K562 (cell line): ENCODE measurements around the gene LRP6. TPM values are rescaled to one million over a fixed set of nuclear protein-coding genes. Genes with fewer than 3 reads are reported as not detected.

Source experiments
- AFF4 ChIP-seq: sonication (generic); formaldehyde crosslinking; IDR thresholded peaks from 2 replicates; pipeline ENCODE4 v1.8.0; 2023; ENCODE audit warnings: mild to moderate bottlenecking, missing genetic modification reagents
- BRCA1 ChIP-seq, 2 experiments: fragments of 450-650 bp in 1 of 2; sonication (generic) in 1 of 2; formaldehyde crosslinking in 1 of 2; IDR thresholded peaks; 2 replicates each; pipeline versions ENCODE4 v1.5.0 to v1.6.1; 2017 to 2020; ENCODE audit warnings: mild to moderate bottlenecking in 1 of 2, missing genetic modification reagents in 1 of 2
- BRF1 ChIP-seq: IDR thresholded peaks from 3 replicates; pipeline ENCODE4 v1.6.1; 2011; ENCODE audit warnings: borderline replicate concordance, mild to moderate bottlenecking; ENCODE audit not compliant: insufficient read length; ENCODE audit errors: extremely low read depth
- CBX1 ChIP-seq: sonication (generic); IDR thresholded peaks from 2 replicates; pipeline ENCODE4 v1.6.1; 2016; ENCODE audit warnings: antibody characterized with exemption, low read depth, mild to moderate bottlenecking
- DIDO1 ChIP-seq: fragments of 450-650 bp; IDR thresholded peaks from 2 replicates; pipeline ENCODE4 v1.6.1; 2016; ENCODE audit warnings: low read depth, missing biosample characterization, missing genetic modification characterization
- ELF4 ChIP-seq: fragments of 450-650 bp; formaldehyde crosslinking; IDR thresholded peaks from 2 replicates; pipeline ENCODE4 v1.4.0; 2022; ENCODE audit warnings: missing genetic modification characterization
- FOXO4 ChIP-seq: fragments of 450-650 bp; formaldehyde crosslinking; IDR thresholded peaks from 2 replicates; pipeline ENCODE4 v1.4.0; 2020; ENCODE audit warnings: mild to moderate bottlenecking, moderate library complexity
- GATA2 ChIP-seq: sonication (generic); formaldehyde crosslinking; IDR thresholded peaks from 2 replicates; pipeline ENCODE4 v1.4.0; 2020; ENCODE audit warnings: mild to moderate bottlenecking, missing genetic modification reagents
- LCOR ChIP-seq: sonication (generic); formaldehyde crosslinking; IDR thresholded peaks from 2 replicates; pipeline ENCODE4 v1.8.0; 2022; ENCODE audit warnings: mild to moderate bottlenecking, missing genetic modification reagents
- MCM7 ChIP-seq, 2 experiments: fragments of 450-650 bp; IDR thresholded peaks; 2 replicates each; pipeline ENCODE4 v1.6.1; 2016 to 2018
- MTA3 ChIP-seq: fragments of 450-650 bp; formaldehyde crosslinking; IDR thresholded peaks from 2 replicates; pipeline ENCODE4 v1.6.1; 2017; ENCODE audit warnings: mild to moderate bottlenecking, borderline replicate concordance
- MTF1 ChIP-seq: fragments of 250-450 bp; sonication (Bioruptor Pico); IDR thresholded peaks from 2 replicates; pipeline ENCODE4 v1.9.0; 2021; ENCODE audit warnings: moderate library complexity, mild to moderate bottlenecking, inconsistent platforms, borderline replicate concordance
- NELFE ChIP-seq: IDR thresholded peaks from 2 replicates; pipeline ENCODE4 v1.6.1; 2011; ENCODE audit warnings: mild to moderate bottlenecking; ENCODE audit not compliant: insufficient read depth, insufficient read length
- NR4A1 ChIP-seq, 2 experiments: fragments of 250-450 bp in 1 of 2; fragments of 450-650 bp in 1 of 2; sonication (Bioruptor Pico) in 1 of 2; IDR thresholded peaks; 2 replicates each; pipeline versions ENCODE4 v1.4.0 to v1.6.1; 2016 to 2020; ENCODE audit warnings: mild to moderate bottlenecking in 2 of 2, missing compliant biosample characterization in 1 of 2, missing genetic modification characterization in 1 of 2, moderate library complexity in 1 of 2
- PHF8 ChIP-seq: fragments of 200-600 bp; sonication (generic); IDR thresholded peaks from 2 replicates; pipeline ENCODE4 v1.6.1; 2012; ENCODE audit warnings: mixed run types, mild to moderate bottlenecking, inconsistent platforms, low read length, moderate library complexity, borderline replicate concordance
- PYGO2 ChIP-seq: fragments of 450-650 bp; IDR thresholded peaks from 2 replicates; pipeline ENCODE4 v1.6.1; 2016; ENCODE audit warnings: mild to moderate bottlenecking, missing genetic modification characterization, moderate library complexity, missing compliant biosample characterization
- RBFOX2 ChIP-seq: fragments of 200-400 bp; formaldehyde crosslinking; IDR thresholded peaks from 2 replicates; pipeline ENCODE4 v1.6.1; 2017; ENCODE audit warnings: low read depth, mild to moderate bottlenecking, low read length, moderate library complexity
- SNIP1 ChIP-seq: fragments of 450-650 bp; IDR thresholded peaks from 2 replicates; pipeline ENCODE4 v1.7.1; 2017; ENCODE audit warnings: low read depth, mild to moderate bottlenecking
- TAL1 ChIP-seq: fragments of 450-650 bp; IDR thresholded peaks from 2 replicates; pipeline ENCODE4 v1.6.1; 2016; ENCODE audit warnings: mild to moderate bottlenecking
- ZKSCAN8 ChIP-seq: fragments of 200-800 bp; sonication (Bioruptor generic); IDR thresholded peaks from 2 replicates; pipeline ENCODE4 v1.6.1; 2016; ENCODE audit warnings: missing genetic modification characterization, missing compliant biosample characterization
- ZNF121 ChIP-seq: sonication (generic); formaldehyde crosslinking; conservative IDR thresholded peaks from 2 replicates; pipeline ENCODE4 v1.8.0; 2022; ENCODE audit warnings: missing genetic modification reagents
- ZNF174 ChIP-seq: fragments of 250-450 bp; sonication (Bioruptor Pico); IDR thresholded peaks from 2 replicates; pipeline ENCODE4 v1.4.0; 2020; ENCODE audit warnings: mild to moderate bottlenecking
- ZNF347 ChIP-seq: fragments of 450-650 bp; formaldehyde crosslinking; IDR thresholded peaks from 2 replicates; pipeline ENCODE4 v1.4.0; 2020; ENCODE audit warnings: low read depth, mild to moderate bottlenecking, moderate library complexity
- ZNF436 ChIP-seq: fragments of 250-450, 450-650 bp; sonication (Bioruptor Pico); formaldehyde crosslinking; IDR thresholded peaks from 2 replicates; pipeline ENCODE4 v1.7.0; 2020; ENCODE audit warnings: mild to moderate bottlenecking
- polyA plus RNA-seq, 8 experiments: library from polyadenylated mRNA; depleted of rRNA in 4 of 8; stranded (reverse) in 5 of 8; unstranded in 3 of 8; fragments of >200 nt; fragmentation: Nextera tagmentation in 2 of 8; fragmentation: Illumina TruSeq in 1 of 8; extraction: Ambion mirVana in 2 of 8; extraction: Trizol in 1 of 8; gene quantifications; 2 replicates each; pipeline versions ENCODE4 v1.2.1 to v1.2.3, GENCODE V29; 2011 to 2014; ENCODE audit warnings: inconsistent platforms in 1 of 8, missing spikeins in 1 of 8
- total RNA-seq, 7 experiments: library from RNA; depleted of rRNA in 6 of 7; stranded (reverse); fragments of >200 nt in 6 of 7; fragmentation: Illumina TruSeq in 2 of 7; extraction: Trizol in 2 of 7; gene quantifications; 2 replicates each; pipeline versions ENCODE4 v1.2.1 to v1.2.3, GENCODE V29; 2011 to 2021; ENCODE audit warnings: low replicate concordance in 1 of 7

LRP6 gene
- total and polyA plus RNA-seq, 9 of the 15 experiments (the other 6 are each of a cell fraction or from before 2014, with no cell fraction given) = 3.0 to 17.0 (median 10.8) TPM

GRCh38 chr12:12266873-12267741 lies at the start of gene LRP6 (continued):
- 0 out of 2 replicates have a peak, but pooled peaks have one; percentile 27 for TF ChIP-seq AFF4 (CRISPR knock-in tag)
- no peak for TF ChIP-seq ZNF347 (CRISPR knock-in tag)
- TF ChIP-seq PHF8 = peak; percentile 72; the same call in 1 of the 2 replicates
- TF ChIP-seq NR4A1 (CRISPR knock-in tag; IDR thresholded peaks at IDR 0.05) = no peak
- no peak for TF ChIP-seq NR4A1 (tag; IDR thresholded peaks at IDR 0.05)
- TF ChIP-seq ZNF121 (CRISPR knock-in tag) = no peak
- no peak for TF ChIP-seq GATA2
- no peak for TF ChIP-seq ZKSCAN8 (CRISPR knock-in tag)
- TF ChIP-seq RBFOX2 = peak; percentile 94
- no peak for TF ChIP-seq ELF4 (CRISPR knock-in tag)
- TF ChIP-seq SNIP1 = no peak
- no peak for TF ChIP-seq BRF1
- peak; percentile 22; the same call in 1 of the 2 replicates for TF ChIP-seq TAL1
- peak; percentile 30; the same call in 1 of the 2 replicates for TF ChIP-seq LCOR (CRISPR knock-in tag)
- no peak for TF ChIP-seq NELFE
- no peak for TF ChIP-seq PYGO2
- TF ChIP-seq FOXO4 (CRISPR knock-in tag) = no peak
- no peak for TF ChIP-seq MTF1 (CRISPR knock-in tag)
- TF ChIP-seq DIDO1 (tag) = peak; percentile 87
- TF ChIP-seq BRCA1 (IDR thresholded peaks at IDR 0.05) = no peak
- TF ChIP-seq BRCA1 (CRISPR knock-in tag; IDR thresholded peaks at IDR 0.05) = no peak
- peak; percentile 73; the same call in 1 of the 2 replicates for TF ChIP-seq CBX1
- 0 out of 4 replicates have a peak, but pooled peaks of 1 of the 2 experiments have one; percentile 31 for TF ChIP-seq MCM7 (IDR thresholded peaks at IDR 0.05)
- no peak for TF ChIP-seq ZNF174 (CRISPR knock-in tag)
- no peak for TF ChIP-seq ZNF436 (CRISPR knock-in tag)
- peak; percentile 98 for TF ChIP-seq MTA3
